GM23338 (cell line): ENCODE measurements around the gene NOD1. TPM values are rescaled to one million over a fixed set of nuclear protein-coding genes. Genes with fewer than 3 reads are reported as not detected.

ENCODE experiments used
- ATAC-seq: fragments of 200-7000 bp; cut with Tn5 transposase; 3 replicates; pipeline ENCODE4 v1.9.1; 2020
- DNase-seq: peaks from one replicate; pipeline ENCODE4 v3.0.0-alpha.2; 2015; ENCODE audit warnings: low spot score
- H2AFZ ChIP-seq: fragments of 200-600 bp; sonication (generic); 2 replicates; pipeline ENCODE4 v1.8.0; 2016; ENCODE audit warnings: antibody characterized with exemption, mild to moderate bottlenecking, moderate library complexity
- H3F3A ChIP-seq: fragments of 200-600 bp; sonication (generic); replicated peaks from 2 replicates; pipeline ENCODE4 v1.8.0; 2017; ENCODE audit warnings: antibody characterized with exemption, mixed run types, low read depth
- H3K27ac ChIP-seq: fragments of 200-600 bp; sonication (generic); 2 replicates; pipeline ENCODE4 v1.6.1; 2016; ENCODE audit warnings: low read depth
- H3K27me3 ChIP-seq: fragments of 200-600 bp; sonication (generic); 2 replicates; pipeline ENCODE4 v1.8.0; 2016; ENCODE audit warnings: mild to moderate bottlenecking, mixed run types, moderate library complexity; ENCODE audit not compliant: insufficient read depth
- H3K36me3 ChIP-seq: fragments of 200-600 bp; sonication (generic); 2 replicates; pipeline ENCODE4 v1.8.0; 2016; ENCODE audit warnings: mild to moderate bottlenecking; ENCODE audit not compliant: insufficient read depth
- H3K4me1 ChIP-seq: fragments of 200-600 bp; sonication (generic); 2 replicates; pipeline ENCODE4 v1.8.0; 2016; ENCODE audit warnings: mild to moderate bottlenecking, moderate library complexity; ENCODE audit not compliant: insufficient read depth
- H3K4me2 ChIP-seq: fragments of 200-600 bp; sonication (generic); 2 replicates; pipeline ENCODE4 v1.7.1; 2017; ENCODE audit warnings: mixed run types
- H3K4me3 ChIP-seq: fragments of 200-600 bp; sonication (generic); 2 replicates; pipeline ENCODE4 v1.6.1; 2016; ENCODE audit warnings: mixed run types
- H3K79me2 ChIP-seq: fragments of 200-600 bp; sonication (generic); replicated peaks from 2 replicates; pipeline ENCODE4 v1.8.0; 2017; ENCODE audit warnings: mild to moderate bottlenecking; ENCODE audit not compliant: insufficient read depth
- H3K9me2 ChIP-seq: fragments of 200-600 bp; sonication (generic); 2 replicates; pipeline ENCODE4 v1.8.0; 2017; ENCODE audit not compliant: insufficient read depth
- H4K20me1 ChIP-seq: fragments of 200-600 bp; sonication (generic); replicated peaks from 2 replicates; pipeline ENCODE4 v1.8.0; 2017; ENCODE audit warnings: mild to moderate bottlenecking; ENCODE audit not compliant: insufficient read depth
- H3K27ac Mint-ChIP-seq: 2 replicates; pipeline ENCODE4 v1.8.0; 2020; ENCODE audit warnings: inconsistent platforms, mild to moderate bottlenecking, moderate library complexity, mixed read lengths
- H3K27me3 Mint-ChIP-seq: 3 replicates; pipeline ENCODE4 v1.8.0; 2022; ENCODE audit warnings: low read depth, mild to moderate bottlenecking, moderate library complexity, mixed read lengths, inconsistent platforms; ENCODE audit not compliant: insufficient read depth, poor library complexity
- H3K36me3 Mint-ChIP-seq: 3 replicates; pipeline ENCODE4 v1.8.0; 2021; ENCODE audit warnings: low read depth, mild to moderate bottlenecking, inconsistent platforms, moderate library complexity, mixed read lengths
- H3K4me1 Mint-ChIP-seq: 3 replicates; pipeline ENCODE4 v1.8.0; 2020; ENCODE audit warnings: mild to moderate bottlenecking, inconsistent platforms, mixed read lengths
- H3K4me3 Mint-ChIP-seq: 3 replicates; pipeline ENCODE4 v1.8.0; 2021; ENCODE audit warnings: moderate library complexity, mild to moderate bottlenecking, inconsistent platforms, mixed read lengths
- H3K9me3 Mint-ChIP-seq: 3 replicates; pipeline ENCODE4 v1.8.0; 2020; ENCODE audit warnings: moderate library complexity, mild to moderate bottlenecking, inconsistent platforms, mixed read lengths
- CREB1 ChIP-seq: fragments of 250-450 bp; sonication (Bioruptor Pico); IDR thresholded peaks from 2 replicates; pipeline ENCODE4 v1.5.0; 2020; ENCODE audit warnings: low read depth, mild to moderate bottlenecking, moderate library complexity
- EZH2 ChIP-seq: fragments of 200-600 bp; sonication (generic); IDR thresholded peaks from one replicate; pipeline ENCODE4 v1.8.0; 2017; ENCODE audit warnings: antibody characterized with exemption, mild to moderate bottlenecking, low read depth; ENCODE audit not compliant: unreplicated experiment
- EZH2phosphoT487 ChIP-seq: fragments of 200-600 bp; sonication (generic); IDR thresholded peaks from one replicate; pipeline ENCODE4 v1.8.1; 2018; ENCODE audit warnings: antibody characterized with exemption; ENCODE audit not compliant: unreplicated experiment
- JUNB ChIP-seq: IDR thresholded peaks from one replicate; pipeline ENCODE4 v1.6.1; 2016; ENCODE audit warnings: antibody characterized with exemption; ENCODE audit not compliant: unreplicated experiment
- NANOG ChIP-seq: IDR thresholded peaks from 2 replicates; pipeline ENCODE4 v1.6.1; 2016; ENCODE audit warnings: antibody characterized with exemption, borderline replicate concordance
- POLR2AphosphoS5 ChIP-seq: IDR thresholded peaks from 2 replicates; pipeline ENCODE4 v1.6.1; 2016; ENCODE audit warnings: antibody characterized with exemption, low read depth
- STAT1 ChIP-seq: IDR thresholded peaks from one replicate; pipeline ENCODE4 v1.6.1; 2016; ENCODE audit warnings: antibody characterized with exemption; ENCODE audit not compliant: unreplicated experiment
- ZNF114 ChIP-seq: fragments of 250-450 bp; sonication (Bioruptor Pico); IDR thresholded peaks from 2 replicates; pipeline ENCODE4 v1.5.0; 2020; ENCODE audit warnings: mild to moderate bottlenecking, moderate library complexity
- ZNF331 ChIP-seq: fragments of 250-450 bp; sonication (Bioruptor Pico); IDR thresholded peaks from 2 replicates; pipeline ENCODE4 v1.5.0; 2020; ENCODE audit warnings: low read depth, mild to moderate bottlenecking, moderate library complexity
- polyA plus RNA-seq: library from polyadenylated mRNA; unstranded; fragments of >200 nt; fragmentation: Nextera tagmentation; extraction: Ambion mirVana; gene quantifications from 2 replicates; pipeline ENCODE4 v1.2.1, GENCODE V29; 2016
- total RNA-seq: library from RNA; depleted of rRNA; stranded (reverse); fragments of >200 nt; shearing (Covaris generic); gene quantifications from 2 replicates; pipeline ENCODE4 v1.2.3, GENCODE V29; 2014
- TF ChIP-seq, protein P1 (sequence below): IDR thresholded peaks from one replicate; pipeline ENCODE4 v1.6.1; 2018; ENCODE audit warnings: antibody characterized with exemption; ENCODE audit not compliant: unreplicated experiment
- TF ChIP-seq, protein P2 (sequence below): IDR thresholded peaks from 2 replicates; pipeline ENCODE4 v1.6.1; 2016; ENCODE audit warnings: antibody characterized with exemption
- TF ChIP-seq, protein P3 (sequence below): fragments of 250-450 bp; sonication (Bioruptor Pico); IDR thresholded peaks from 2 replicates; pipeline ENCODE4 v1.5.0; 2020; ENCODE audit warnings: mild to moderate bottlenecking, moderate library complexity
- TF ChIP-seq, protein P4 (sequence below), 2 experiments: fragments of 200-600 bp in 1 of 2; sonication (generic) in 1 of 2; conservative IDR thresholded peaks; 2 replicates each; pipeline versions ENCODE4 v1.5.1 to v1.6.1; 2016 to 2017; ENCODE audit warnings: antibody characterized with exemption in 2 of 2, low read depth in 2 of 2, mild to moderate bottlenecking in 2 of 2, moderate library complexity in 1 of 2

Gene NOD1
- total and polyA plus RNA-seq, 2 experiments from 2014 or later = 2.1 to 7.3 TPM

DNA sequence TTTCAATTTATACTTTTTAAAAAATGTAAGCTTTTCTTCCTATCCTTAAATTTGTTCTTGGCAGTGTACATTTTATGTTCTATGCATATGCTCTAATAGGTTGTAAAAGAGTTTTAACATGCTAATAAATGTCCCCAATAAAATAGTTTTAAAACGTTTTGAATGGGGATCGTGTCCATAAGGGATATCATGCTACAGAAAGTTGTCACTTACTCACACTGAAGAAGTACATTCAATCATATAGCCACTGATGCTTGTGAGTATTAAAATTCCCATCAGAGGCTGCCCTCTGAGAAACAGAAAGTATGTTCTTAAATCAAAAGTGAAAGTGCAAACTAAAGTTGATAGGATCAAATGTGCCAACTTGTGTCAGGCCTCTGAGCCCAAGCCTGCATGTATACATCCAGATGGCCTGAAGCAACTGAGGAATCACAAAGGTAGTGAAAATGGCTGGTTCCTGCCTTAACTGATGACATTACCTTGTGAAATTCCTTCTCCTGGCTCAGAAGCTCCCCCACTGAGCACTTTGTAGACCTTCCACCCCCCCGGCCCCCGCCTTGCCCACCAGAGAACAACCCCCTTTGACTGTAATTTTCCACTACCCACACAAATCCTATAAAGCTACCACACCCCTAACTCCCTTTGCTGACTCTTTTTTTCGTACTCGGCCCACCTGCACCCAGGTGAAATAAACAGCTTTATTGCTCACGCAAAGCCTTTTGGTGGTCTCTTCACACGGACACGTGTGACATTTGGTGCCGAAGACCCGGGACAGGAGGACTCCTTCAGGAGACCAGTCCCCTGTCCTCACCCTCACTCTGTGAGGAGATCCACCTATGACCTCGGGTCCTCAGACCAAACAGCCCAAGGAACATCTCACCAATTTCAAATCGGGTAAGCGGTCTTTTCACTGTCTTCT, 877 bp upstream of the NOD1 start:
- H3K4me2 ChIP-seq = peak overlapping the region; percentile 90
- ATAC-seq (no peak), DNase-seq (no peak)
- no peak overlapping the region; the same call in 1 of the 2 replicates for H2AFZ ChIP-seq
- Mint-ChIP-seq H3K36me3 (no peaks in the 10 kb centered on the region; the same call in 2 of the 3 replicates), H3K9me3 (no peaks in the 10 kb centered on the region), H3K4me1 (peaks cover 2% of the 10 kb centered on the region; the same call in 2 of the 3 replicates), H3K27me3 (peaks cover 11% of the 10 kb centered on the region), H3K4me3 (peak overlapping the region; percentile 88), H3K27ac (no peak overlapping the region)
- H3K4me3 ChIP-seq = peak overlapping the region; percentile 85
- H3K4me1 ChIP-seq = peaks cover 8% of the 10 kb centered on the region
- H3F3A ChIP-seq = no peaks in the 10 kb centered on the region
- no peak overlapping the region for H3K27ac ChIP-seq
- H3K27me3 ChIP-seq = peaks cover 11% of the 10 kb centered on the region; the same call in 1 of the 2 replicates
- H3K36me3 ChIP-seq = no peaks in the 10 kb centered on the region
- TF ChIP-seq EZH2 (no peak), NANOG (no peak), ZNF331 (CRISPR knock-in tag) (no peak), ZNF114 (CRISPR knock-in tag) (no peak), POLR2AphosphoS5 (no peak), CREB1 (CRISPR knock-in tag) (no peak), STAT1 (no peak), JUNB (no peak), EZH2phosphoT487 (no peak)
- TF ChIP-seq, protein P1, sequence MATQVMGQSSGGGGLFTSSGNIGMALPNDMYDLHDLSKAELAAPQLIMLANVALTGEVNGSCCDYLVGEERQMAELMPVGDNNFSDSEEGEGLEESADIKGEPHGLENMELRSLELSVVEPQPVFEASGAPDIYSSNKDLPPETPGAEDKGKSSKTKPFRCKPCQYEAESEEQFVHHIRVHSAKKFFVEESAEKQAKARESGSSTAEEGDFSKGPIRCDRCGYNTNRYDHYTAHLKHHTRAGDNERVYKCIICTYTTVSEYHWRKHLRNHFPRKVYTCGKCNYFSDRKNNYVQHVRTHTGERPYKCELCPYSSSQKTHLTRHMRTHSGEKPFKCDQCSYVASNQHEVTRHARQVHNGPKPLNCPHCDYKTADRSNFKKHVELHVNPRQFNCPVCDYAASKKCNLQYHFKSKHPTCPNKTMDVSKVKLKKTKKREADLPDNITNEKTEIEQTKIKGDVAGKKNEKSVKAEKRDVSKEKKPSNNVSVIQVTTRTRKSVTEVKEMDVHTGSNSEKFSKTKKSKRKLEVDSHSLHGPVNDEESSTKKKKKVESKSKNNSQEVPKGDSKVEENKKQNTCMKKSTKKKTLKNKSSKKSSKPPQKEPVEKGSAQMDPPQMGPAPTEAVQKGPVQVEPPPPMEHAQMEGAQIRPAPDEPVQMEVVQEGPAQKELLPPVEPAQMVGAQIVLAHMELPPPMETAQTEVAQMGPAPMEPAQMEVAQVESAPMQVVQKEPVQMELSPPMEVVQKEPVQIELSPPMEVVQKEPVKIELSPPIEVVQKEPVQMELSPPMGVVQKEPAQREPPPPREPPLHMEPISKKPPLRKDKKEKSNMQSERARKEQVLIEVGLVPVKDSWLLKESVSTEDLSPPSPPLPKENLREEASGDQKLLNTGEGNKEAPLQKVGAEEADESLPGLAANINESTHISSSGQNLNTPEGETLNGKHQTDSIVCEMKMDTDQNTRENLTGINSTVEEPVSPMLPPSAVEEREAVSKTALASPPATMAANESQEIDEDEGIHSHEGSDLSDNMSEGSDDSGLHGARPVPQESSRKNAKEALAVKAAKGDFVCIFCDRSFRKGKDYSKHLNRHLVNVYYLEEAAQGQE = no peak
- TF ChIP-seq, protein P2, sequence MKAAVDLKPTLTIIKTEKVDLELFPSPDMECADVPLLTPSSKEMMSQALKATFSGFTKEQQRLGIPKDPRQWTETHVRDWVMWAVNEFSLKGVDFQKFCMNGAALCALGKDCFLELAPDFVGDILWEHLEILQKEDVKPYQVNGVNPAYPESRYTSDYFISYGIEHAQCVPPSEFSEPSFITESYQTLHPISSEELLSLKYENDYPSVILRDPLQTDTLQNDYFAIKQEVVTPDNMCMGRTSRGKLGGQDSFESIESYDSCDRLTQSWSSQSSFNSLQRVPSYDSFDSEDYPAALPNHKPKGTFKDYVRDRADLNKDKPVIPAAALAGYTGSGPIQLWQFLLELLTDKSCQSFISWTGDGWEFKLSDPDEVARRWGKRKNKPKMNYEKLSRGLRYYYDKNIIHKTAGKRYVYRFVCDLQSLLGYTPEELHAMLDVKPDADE = no peak
- TF ChIP-seq, protein P3, sequence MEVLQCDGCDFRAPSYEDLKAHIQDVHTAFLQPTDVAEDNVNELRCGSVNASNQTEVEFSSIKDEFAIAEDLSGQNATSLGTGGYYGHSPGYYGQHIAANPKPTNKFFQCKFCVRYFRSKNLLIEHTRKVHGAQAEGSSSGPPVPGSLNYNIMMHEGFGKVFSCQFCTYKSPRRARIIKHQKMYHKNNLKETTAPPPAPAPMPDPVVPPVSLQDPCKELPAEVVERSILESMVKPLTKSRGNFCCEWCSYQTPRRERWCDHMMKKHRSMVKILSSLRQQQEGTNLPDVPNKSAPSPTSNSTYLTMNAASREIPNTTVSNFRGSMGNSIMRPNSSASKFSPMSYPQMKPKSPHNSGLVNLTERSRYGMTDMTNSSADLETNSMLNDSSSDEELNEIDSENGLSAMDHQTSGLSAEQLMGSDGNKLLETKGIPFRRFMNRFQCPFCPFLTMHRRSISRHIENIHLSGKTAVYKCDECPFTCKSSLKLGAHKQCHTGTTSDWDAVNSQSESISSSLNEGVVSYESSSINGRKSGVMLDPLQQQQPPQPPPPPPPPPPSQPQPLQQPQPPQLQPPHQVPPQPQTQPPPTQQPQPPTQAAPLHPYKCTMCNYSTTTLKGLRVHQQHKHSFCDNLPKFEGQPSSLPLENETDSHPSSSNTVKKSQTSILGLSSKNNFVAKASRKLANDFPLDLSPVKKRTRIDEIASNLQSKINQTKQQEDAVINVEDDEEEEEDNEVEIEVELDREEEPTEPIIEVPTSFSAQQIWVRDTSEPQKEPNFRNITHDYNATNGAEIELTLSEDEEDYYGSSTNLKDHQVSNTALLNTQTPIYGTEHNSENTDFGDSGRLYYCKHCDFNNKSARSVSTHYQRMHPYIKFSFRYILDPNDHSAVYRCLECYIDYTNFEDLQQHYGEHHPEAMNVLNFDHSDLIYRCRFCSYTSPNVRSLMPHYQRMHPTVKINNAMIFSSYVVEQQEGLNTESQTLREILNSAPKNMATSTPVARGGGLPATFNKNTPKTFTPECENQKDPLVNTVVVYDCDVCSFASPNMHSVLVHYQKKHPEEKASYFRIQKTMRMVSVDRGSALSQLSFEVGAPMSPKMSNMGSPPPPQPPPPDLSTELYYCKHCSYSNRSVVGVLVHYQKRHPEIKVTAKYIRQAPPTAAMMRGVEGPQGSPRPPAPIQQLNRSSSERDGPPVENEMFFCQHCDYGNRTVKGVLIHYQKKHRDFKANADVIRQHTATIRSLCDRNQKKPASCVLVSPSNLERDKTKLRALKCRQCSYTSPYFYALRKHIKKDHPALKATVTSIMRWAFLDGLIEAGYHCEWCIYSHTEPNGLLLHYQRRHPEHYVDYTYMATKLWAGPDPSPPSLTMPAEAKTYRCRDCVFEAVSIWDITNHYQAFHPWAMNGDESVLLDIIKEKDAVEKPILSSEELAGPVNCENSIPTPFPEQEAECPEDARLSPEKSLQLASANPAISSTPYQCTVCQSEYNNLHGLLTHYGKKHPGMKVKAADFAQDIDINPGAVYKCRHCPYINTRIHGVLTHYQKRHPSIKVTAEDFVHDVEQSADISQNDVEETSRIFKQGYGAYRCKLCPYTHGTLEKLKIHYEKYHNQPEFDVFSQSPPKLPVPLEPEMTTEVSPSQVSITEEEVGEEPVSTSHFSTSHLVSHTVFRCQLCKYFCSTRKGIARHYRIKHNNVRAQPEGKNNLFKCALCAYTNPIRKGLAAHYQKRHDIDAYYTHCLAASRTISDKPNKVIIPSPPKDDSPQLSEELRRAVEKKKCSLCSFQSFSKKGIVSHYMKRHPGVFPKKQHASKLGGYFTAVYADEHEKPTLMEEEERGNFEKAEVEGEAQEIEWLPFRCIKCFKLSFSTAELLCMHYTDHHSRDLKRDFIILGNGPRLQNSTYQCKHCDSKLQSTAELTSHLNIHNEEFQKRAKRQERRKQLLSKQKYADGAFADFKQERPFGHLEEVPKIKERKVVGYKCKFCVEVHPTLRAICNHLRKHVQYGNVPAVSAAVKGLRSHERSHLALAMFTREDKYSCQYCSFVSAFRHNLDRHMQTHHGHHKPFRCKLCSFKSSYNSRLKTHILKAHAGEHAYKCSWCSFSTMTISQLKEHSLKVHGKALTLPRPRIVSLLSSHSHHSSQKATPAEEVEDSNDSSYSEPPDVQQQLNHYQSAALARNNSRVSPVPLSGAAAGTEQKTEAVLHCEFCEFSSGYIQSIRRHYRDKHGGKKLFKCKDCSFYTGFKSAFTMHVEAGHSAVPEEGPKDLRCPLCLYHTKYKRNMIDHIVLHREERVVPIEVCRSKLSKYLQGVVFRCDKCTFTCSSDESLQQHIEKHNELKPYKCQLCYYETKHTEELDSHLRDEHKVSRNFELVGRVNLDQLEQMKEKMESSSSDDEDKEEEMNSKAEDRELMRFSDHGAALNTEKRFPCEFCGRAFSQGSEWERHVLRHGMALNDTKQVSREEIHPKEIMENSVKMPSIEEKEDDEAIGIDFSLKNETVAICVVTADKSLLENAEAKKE (CRISPR knock-in tag) = no peak
- TF ChIP-seq, protein P4, sequence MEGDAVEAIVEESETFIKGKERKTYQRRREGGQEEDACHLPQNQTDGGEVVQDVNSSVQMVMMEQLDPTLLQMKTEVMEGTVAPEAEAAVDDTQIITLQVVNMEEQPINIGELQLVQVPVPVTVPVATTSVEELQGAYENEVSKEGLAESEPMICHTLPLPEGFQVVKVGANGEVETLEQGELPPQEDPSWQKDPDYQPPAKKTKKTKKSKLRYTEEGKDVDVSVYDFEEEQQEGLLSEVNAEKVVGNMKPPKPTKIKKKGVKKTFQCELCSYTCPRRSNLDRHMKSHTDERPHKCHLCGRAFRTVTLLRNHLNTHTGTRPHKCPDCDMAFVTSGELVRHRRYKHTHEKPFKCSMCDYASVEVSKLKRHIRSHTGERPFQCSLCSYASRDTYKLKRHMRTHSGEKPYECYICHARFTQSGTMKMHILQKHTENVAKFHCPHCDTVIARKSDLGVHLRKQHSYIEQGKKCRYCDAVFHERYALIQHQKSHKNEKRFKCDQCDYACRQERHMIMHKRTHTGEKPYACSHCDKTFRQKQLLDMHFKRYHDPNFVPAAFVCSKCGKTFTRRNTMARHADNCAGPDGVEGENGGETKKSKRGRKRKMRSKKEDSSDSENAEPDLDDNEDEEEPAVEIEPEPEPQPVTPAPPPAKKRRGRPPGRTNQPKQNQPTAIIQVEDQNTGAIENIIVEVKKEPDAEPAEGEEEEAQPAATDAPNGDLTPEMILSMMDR (conservative IDR thresholded peaks at IDR 0.05; ENCODE audit: low read depth in 2 of 2) = no peak
- H3K79me2 ChIP-seq = peaks cover 5% of the 10 kb centered on the region; the same call in 1 of the 2 replicates
- H3K9me2 ChIP-seq = no peaks in the 10 kb centered on the region
- no peaks in the 10 kb centered on the region; the same call in 1 of the 2 replicates for H4K20me1 ChIP-seq
